Activated CD8-positive, alpha-beta memory T cell treated with anti-CD3 and anti-CD28 coated beads for 24 hours (primary cell): ENCODE results near the gene PPP2R5D.
A peak's percentile ranks its signal among the peaks of the same experiment; 100 is the strongest.
"Not testable (repeated sequence)": the region's sequence is repeated elsewhere in the genome, so short reads cannot be mapped to it uniquely, and the experiment has no call there.

Experiments
- DNase-seq: peaks from one replicate; pipeline ENCODE4 v3.0.0-alpha.2; 2020

Gene PPP2R5D

DNA sequence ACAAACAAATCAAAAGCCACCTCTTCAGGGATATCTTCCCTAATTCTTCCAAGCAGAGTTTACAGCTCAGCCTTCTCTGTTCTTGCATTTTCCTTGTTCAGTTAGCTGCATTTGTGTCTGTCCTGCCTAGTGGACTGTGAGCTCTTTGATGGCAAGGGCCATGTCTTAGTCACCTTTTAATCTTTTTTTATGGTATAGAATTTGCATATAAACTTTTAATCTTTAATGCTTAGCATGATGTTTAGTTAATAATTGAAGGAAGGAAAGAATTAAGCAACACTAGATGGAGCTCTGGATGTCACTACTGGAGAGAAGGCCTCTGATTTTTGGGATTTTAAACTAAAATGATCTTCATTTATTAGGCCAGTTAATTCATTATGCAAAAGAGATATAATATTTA lies 12.1 kb downstream of the PPP2R5D start:
- DNase-seq = no peak

DNA sequence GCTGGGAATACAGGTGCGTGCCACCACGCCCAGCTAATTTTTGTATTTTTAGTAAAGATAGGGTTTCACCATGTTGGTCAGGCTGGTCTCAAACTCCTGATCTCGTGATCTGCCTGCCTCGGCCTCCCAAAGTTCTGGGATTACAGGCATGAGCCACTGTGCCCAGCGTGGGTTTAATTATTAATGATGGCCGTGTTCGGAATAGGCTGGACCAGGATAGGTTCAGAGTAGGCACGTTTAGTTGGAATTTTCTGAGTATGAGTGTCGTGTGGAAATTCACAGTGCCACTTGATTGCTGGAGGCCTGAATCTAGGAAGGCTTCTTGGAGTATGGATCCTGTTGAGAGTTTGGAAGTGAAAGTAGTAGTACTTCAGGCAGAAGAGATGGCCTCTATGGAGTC lies 13.8 kb downstream of the PPP2R5D start:
- not testable (repeated sequence) for DNase-seq

DNA sequence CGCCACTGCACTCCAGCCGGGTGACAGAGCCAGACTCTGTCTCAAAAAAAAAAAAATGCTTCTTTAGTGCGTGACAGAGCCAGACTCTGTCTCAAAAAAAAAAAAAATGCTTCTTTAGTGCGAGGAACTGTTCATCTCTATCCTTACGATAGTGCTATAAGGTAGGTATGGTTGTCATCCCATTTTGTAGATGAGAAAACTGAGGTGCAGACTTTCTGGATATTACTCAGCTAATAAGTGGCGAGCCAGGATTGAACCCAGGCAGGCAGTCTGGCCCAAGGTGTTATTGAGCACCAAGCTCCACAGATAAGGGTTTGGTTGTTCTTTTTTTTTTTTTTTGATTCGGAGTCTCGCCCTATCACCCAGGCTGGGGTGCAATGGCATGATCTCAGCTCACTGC lies 17.5 kb downstream of the PPP2R5D start:
- no peak for DNase-seq

DNA sequence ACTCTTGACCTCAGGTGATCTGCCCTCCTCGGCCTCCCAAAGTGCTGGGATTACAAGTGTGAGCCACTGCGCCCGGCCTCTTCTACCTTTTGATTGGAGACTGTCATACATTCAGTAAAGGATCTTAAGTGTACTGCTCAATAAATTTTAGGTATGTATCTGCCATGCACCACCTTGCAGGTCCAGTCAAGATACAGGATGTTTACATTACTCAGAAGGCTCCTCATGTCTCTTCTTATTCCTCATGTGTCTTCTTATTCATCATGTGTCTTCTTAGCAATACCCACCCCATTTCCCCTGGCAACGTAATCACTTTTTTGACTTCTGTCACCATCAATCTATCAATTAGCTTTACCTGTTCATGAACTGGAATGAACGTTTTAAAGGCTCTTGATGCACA lies 21.5 kb downstream of the PPP2R5D start:
- no peak for DNase-seq

DNA sequence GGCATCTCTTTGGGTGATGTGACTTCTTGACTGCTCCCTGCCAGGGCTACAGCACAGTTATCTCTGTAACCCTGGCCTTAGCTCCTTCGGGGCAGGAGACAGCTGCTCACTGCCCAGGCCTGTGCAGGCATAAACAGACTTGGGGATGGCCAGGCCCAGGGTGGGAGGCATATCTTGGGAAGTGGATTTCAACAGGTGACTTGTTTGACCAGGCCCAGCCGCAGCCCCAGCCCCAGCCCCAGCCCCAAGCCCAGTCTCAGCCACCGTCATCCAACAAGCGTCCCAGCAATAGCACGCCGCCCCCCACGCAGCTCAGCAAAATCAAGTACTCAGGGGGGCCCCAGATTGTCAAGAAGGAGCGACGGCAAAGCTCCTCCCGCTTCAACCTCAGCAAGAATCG lies 21.9 kb downstream of the PPP2R5D start:
- DNase-seq = no peak

DNA sequence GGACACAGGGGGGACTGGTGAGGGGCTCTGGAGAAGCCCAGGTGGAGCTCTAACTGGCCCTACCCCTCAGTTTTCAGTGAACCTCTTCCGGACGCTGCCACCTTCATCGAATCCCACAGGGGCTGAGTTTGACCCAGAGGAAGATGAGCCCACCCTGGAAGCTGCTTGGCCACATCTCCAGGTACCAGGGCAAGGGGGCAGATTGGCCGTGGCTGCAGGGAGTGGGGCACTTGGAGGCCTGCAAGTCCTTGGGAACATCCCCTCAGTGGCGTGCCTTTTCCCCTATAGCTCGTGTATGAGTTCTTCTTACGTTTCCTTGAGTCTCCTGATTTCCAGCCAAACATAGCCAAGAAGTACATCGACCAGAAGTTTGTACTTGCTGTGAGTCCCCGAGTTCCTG lies 22.8 kb downstream of the PPP2R5D start:
- DNase-seq = no peak

DNA sequence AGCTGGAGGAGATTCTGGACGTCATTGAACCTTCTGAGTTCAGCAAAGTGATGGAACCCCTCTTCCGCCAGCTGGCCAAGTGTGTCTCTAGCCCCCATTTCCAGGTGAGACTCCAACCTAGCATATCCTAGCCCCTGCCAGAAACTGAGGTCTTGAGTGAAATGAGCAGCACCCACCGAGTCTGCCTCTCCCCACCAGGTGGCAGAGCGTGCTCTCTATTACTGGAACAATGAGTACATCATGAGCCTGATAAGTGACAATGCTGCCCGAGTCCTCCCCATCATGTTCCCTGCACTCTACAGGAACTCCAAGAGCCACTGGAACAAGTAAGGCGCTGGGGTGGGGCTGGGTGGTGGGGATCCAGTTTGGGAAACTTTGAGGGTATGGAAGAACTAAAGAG lies 24.8 kb downstream of the PPP2R5D start:
- DNase-seq = peak; percentile 63

DNA sequence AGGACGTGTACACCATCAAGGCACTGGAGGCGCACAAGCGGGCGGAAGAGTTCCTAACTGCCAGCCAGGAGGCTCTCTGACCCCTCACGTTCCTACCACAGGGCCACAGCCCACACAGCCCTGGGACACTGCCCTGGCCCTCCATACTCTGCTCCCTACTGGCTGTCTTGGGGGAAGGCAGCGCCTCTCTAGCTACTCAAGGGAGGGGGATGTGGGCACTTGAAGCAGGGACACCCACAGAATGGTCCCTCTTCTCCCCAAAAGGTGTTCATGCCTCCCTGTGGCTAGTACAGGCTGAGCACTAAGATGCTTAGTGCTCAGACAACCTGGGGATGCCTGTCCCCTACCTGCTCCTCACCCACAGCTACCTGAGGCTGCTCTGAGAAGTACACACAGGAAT lies 26.8 kb downstream of the PPP2R5D start:
- DNase-seq = no peak

DNA sequence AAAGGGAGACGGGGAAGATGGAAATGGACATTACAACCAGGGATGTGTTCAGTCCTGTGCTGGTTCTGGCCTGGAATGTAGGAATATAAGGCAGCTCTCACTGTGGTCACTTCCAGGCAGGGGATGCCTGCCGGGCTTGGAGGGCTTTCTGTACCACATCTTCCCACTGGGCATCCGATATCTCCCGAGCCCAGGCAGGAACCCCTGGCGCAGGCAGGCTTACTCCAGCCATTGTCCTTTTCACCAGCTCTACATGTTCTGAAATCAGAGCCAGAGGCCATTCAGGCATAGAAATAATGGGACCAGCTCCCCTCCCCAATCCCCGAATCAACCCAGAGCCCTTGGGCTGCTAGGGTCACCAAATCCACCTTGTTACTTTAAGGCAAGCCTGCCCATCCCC lies 28.0 kb downstream of the PPP2R5D start:
- DNase-seq = no peak

DNA sequence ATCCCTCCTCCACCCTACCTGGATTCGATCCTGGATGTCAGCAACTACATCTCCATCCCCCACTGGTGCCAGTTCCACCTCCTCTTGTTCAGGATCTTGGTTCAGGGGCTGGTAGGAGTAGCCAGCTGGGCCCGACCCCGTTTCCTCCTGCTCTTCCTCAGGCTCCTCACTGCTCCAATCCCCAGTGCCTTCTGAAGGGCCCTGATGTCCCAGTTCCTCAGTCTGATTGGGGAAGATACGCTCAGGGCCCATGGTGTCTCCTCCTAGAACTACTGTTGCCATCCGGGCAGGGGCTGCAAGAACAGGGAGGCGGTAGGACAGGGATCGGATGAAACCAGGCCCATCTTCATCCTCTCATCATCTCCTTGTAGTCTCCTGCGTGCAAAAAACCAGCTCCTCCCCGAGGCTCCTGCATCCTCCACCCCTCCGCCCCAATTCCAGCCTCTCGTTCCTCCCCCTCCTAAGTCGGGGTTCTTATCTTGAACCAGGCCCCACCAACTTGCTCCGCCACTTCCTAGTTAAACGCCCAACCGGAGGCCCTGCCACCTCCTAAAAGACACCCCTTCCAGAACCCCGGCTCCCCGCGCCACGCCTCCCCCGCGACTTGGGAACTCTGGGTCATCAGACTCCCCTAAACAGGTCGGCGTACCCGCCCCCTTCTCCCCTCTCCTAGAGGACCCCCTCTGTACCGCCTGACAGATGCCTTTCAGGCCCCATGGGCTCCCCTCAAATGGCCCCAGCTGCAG lies 28.9 kb downstream of the PPP2R5D start:
- DNase-seq = no peak

DNA sequence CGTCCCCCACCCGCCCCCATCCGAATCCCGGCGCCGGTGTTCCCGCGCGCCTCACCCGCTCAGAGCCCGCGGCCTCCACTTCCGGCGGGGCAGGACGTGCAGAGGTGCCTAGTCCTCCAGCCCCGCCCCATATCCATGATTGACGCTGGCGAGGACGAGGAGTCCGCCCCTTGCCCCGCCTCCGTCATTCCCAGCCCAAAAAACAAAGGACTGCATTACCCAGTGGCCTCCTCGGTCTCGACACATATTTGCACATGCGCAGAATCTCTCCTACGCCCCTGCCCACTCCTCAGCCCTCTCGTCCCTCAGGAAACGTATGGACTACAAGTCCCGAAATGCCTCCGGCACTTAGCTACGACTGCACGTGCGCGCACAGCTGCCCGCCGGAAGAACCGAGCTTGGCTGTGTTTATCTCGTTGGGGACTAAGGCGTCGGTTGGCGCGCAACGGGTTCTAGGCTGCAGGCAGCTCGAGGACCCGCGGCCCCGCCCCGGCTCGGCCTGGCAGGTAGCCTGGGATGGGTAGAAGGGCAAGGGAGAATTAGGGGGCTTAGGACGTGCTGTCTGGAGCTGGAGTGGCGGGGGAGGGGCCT lies 29.6 kb downstream of the PPP2R5D start, which contains the start of the genes KLHDC3 and MEA1:
KLHDC3 (plus strand) TSS at position 407 of the 591 bp plus-strand sequence. CDS start 2,944 bp downstream, outside the sequence.
MEA1 (minus strand) TSS at position 104 of the 591 bp plus-strand sequence. CDS start 133 bp downstream, outside the sequence.
- DNase-seq = peak; percentile 98

DNA sequence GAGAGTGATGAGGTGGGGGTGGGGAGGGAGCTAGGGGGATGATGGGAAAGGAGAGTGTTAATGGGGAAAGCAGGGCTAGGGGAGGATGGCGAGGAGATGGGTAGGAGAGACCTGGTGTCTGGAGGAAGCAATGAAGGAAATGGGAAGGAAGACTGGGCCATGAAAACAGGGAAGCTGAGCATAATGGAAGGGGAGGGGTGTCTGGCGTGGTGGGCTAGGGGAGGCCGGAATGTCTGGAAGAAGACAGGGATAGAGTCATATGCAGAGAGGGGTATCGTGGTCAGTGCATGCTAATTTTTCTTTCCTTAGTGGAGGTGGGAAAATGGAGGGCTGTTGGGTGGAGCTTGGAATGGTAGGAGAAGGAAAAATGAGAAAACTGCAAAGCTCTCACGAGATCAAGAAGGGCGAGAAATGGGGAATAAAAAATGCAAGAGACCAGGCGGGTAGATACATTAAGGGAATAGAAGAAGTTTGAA lies 30.1 kb downstream of the PPP2R5D start:
- no peak for DNase-seq

DNA sequence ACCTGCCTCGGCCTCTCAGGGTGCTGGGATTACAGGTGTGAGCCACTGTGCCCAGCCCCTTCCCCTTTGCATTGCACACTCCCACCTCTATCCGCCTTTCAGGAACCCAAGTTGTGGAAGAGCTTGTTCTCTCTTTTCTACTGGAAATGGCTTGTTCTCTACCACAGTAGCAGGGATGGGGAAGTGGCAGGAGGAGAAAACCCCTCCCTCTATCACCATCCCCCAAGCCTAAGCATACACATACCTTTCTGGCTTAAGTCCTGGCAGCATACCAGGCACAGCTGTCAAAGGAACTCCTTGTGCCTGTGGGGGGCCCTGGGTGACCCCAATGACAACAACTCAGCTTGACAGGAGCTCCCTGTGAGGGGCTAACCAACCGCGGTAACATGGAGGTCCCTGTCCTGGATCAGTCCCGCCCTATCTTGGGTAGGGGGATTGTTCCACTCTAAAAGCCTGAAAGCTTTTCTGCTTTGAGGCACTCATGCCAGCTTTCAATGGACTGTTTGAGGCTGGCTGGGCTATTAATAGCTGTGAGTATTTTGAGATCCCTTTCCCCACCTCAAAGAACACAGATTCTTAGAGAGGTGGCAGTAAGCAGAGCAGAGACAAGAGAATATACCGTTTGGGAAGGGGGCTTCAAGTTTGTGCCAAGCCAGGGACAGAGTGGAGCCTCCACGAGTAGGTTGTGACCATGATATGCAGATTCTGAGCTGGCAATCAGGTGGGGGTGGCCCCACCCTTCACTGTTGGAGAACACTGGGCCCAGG lies 32.0 kb downstream of the PPP2R5D start:
- DNase-seq = no peak

DNA sequence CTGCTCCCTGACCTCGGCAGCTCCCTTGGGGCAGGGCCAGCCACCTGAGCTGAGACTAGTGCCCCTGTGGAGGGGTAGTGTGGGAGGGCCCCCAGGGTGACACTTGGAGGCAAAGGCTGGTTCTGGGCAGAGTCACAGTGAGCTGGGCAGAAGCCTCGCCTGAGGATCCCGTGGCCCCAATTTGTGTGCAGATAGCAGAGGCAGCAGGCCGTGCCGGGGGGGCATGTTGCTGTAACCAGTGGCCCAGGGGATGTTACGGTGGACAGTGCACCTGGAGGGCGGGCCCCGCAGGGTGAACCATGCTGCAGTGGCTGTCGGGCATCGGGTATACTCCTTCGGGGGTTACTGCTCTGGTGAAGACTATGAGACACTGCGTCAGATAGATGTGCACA lies 32.6 kb downstream of the PPP2R5D start:
- no peak for DNase-seq

DNA sequence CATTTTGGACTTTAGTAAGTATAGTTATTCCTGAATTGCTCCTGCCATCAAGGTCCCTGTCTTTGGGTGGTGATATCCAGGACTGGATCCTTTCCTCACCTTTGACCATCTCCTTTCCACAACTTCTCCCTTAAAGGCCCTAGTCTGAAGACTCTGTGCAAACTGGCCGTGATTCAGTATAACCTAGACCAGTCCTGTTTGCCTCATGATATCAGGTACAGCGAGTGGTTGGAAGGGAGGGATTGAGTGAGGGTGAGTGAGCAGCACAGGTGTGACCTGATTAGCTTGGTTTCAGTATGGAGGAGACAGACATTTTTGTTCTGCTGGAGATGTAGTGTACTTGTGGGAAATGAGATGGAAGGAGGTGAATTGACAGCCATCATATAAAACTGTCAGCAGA lies 34.8 kb downstream of the PPP2R5D start:
- DNase-seq = no peak

DNA sequence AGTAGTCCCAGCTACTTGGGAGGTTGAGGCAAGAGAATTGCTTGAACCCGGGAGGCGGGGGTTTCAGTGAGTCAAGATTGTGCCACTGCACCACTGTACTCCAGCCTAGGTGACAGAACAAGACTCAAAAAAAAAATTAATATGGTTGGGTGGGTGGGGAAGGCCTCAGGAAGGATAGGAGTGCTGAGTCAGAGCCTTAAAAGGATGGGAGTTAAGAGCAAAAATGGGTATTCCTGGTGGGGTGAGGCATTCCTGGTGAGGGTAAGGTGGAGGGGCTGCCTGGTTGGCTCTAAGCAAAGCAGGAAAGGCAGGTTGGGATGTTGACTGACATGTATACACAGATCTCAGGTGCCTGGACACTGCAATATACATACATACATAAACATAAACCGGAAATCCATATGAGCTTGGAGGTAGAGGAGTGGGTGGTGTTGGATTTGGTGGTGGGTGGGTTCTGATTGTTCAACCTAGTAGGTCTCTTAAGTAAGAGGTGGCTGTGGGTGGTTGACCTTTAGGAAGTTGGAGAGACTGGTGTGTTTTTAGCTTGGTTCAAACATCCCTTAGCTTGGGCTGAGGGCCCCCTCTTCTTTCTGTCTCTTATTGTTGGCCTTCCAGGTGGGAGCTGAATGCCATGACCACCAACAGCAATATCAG lies 35.8 kb downstream of the PPP2R5D start:
- no peak for DNase-seq

DNA sequence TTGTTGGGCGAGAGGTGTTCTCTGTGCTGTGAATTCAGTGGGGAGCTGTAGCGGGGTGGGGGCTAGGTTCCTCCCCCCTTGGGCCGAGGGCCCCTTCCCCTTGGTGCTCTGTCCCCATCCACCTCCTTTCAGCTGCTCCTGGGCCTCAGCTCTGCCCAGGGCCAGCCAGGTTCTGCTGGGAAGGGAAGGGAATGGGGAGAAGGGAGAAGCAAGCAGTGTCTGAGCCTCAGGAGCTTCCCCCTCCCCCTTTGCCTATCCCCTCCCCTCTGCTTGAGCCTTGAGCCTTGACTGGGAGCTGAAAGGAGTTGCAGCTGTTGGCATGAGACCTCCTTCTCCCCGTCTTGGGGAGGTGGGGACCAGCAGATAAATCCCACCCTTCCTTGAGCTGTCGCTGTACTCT lies 36.5 kb downstream of the PPP2R5D start:
- DNase-seq = no peak

DNA sequence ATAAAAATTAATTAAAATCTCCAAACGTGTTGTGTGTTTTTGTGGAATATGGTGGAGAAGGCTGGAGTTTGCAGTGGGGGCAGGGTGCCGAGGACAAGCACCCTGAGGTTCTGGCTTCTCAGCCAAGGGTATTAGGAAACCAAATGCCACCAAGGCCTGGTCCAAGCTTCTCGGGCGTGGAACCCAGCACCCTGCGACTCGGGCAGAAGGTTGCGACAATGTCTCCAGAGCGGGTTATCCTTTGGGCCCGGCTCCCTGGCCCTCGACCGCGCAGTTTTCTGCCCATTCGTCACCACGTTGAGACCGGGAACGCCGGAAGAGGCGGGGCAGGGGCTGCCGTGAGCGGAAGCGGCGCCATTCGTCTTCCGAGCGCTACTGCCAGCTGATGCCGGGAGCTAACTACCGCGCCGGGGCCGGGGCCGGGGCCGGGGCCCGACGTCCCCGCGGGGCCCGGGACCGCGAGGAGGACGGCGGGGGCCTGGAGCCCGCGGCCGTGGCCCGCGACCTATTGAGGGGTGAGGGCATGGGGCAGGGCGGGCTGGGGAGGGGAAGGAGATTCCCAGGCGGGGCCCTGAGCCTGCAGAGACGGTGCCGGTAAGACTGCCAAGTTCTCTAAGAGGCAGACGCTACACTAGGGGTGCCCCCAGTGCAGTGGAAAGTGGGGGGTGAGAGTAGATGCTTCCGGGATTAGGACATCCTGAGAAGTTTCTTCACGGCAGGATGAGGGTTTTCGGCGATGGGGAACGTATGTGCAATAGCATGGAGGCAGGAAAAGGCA lies 37.1 kb downstream of the PPP2R5D start, which contains the start of gene RRP36:
RRP36 (plus strand) TSS at position 354 of the 778 bp plus-strand sequence; CDS start at position 386, 32 bp downstream.
- peak; percentile 90 for DNase-seq

DNA sequence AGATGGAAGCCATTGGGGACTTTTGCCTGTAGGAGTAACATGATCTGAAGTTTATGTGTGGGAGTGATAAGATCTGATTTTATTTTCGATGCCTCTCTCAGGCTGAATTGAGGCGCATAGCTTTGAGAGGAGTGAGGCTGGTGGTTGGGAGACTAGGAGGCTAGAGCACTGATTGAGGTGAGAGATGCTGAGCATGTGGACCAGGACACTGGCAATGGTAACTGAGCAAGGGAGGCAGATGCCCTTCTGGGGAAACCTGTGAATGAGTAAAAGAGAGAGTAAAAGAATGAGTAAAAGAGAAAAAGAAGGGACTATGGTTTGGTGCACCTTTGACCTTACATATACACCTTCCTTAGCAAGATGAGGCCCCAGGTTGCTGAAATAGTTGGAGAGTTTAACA lies 40.1 kb downstream of the PPP2R5D start:
- DNase-seq = no peak

DNA sequence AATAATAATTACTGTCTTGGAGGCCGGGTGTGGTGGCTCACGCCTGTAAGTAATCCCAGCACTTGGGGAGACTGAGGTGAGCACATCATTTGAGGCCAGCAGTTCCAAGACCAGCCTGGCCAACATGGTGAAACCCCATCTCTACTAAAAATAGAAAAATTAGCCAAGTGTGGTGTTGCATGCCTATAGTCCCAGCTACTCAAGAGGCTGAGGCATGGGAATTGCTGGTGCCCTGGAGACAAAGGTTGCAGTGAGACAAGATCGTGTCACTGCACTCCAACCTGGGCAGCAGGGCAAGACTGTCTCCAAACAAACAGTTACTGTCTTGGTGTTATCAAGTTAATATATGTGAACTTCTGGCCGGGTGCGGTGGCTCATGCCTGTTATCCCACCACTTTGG lies 42.0 kb downstream of the PPP2R5D start:
- no peak for DNase-seq

DNA sequence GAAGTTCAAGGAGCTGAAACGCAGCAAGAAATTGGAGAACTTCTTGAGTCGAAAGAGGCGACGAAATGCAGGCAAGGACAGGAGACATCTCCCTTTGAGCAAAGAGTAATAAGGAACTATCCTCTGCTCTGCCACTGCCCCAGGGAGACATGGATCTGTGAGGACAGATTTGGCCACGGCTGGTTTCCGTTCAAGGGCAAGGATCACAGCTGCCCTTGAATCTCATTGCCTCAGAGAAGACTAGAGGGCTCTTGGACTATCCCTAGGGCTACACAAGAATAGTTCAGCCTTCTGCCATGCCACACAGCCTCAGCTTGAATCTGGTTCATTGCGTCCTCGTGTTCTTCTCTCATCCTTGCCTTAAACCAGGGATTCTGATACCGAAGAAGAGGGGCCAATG lies 44.8 kb downstream of the PPP2R5D start:
- no peak for DNase-seq

DNA sequence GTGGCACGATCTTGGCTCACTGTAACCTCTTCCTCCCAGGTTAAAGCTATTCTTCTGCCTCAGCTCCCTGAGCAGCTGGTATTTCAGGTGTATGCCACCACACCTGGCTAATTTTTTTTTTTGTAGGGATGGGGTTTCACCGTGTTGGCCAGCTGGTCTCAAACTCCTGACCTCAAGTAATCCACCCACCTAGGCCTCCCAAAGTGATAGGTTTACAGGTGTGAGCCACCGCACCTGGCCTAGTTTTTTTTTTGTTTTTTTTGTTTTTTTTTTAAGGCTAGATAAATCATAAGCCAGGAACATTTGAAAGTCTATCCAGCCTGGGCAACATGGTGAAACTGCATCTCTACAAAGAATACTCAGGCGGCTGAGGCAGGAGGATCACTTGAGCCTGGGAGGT lies 48.0 kb downstream of the PPP2R5D start:
- DNase-seq = no peak
